Esophagus (tissue), 2 donors: ENCODE measurements around the gene PREB. TPM values are rescaled to one million over a fixed set of nuclear protein-coding genes. Genes with fewer than 3 reads are reported as not detected.

Experiments
- H3K27ac ChIP-seq, 2 donors: one replicate each; pipeline ENCODE4 v1.5.1; 2013; ENCODE audit warnings: low read depth in 2 of 2, mild to moderate bottlenecking in 2 of 2, inconsistent platforms in 1 of 2, low read length in 1 of 2, moderate library complexity in 1 of 2
- H3K27me3 ChIP-seq, 2 donors: one replicate each; pipeline ENCODE4 v1.6.1; 2013; ENCODE audit warnings: low read length in 2 of 2, control low read depth in 1 of 2, mild to moderate bottlenecking in 1 of 2; ENCODE audit not compliant: insufficient read depth in 2 of 2, control insufficient read depth in 1 of 2
- H3K36me3 ChIP-seq, 2 donors: one replicate each; pipeline ENCODE4 v1.6.1; 2013; ENCODE audit warnings: low read length in 1 of 2; ENCODE audit not compliant: control insufficient read depth in 2 of 2, insufficient read depth in 2 of 2
- H3K4me1 ChIP-seq, 2 donors: one replicate each; pipeline ENCODE4 v1.6.1; 2013; ENCODE audit warnings: low read length in 1 of 2; ENCODE audit not compliant: control insufficient read depth in 2 of 2, insufficient read depth in 2 of 2
- H3K4me3 ChIP-seq, 2 donors: one replicate each; pipeline ENCODE4 v1.5.1; 2013; ENCODE audit warnings: low read length in 2 of 2, mild to moderate bottlenecking in 2 of 2, low read depth in 1 of 2, moderate library complexity in 1 of 2
- H3K9me3 ChIP-seq, 2 donors: one replicate each; pipeline ENCODE4 v1.6.1; 2013; ENCODE audit warnings: mild to moderate bottlenecking in 2 of 2, low read depth in 1 of 2, low read length in 1 of 2, moderate library complexity in 1 of 2; ENCODE audit not compliant: control insufficient read depth in 2 of 2, insufficient read depth in 1 of 2
- WGBS, 2 donors: extraction: QIAGEN DNeasy Blood & Tissue Kit; methylation state at CpG; one replicate each; pipeline ENCODE4 v1.1.7; 2013; 5-methylcytosine and 5-hydroxymethylcytosine counted together
- polyA plus RNA-seq, 2 donors: library from polyadenylated mRNA; stranded (reverse); fragments of 200-250 nt; gene quantifications; one replicate each; pipeline ENCODE4 v1.2.3, GENCODE V29; 2013
- donor health status: healthy with polysubstance abuse.
- donor health status: Bipolar disorder and iron deficiency.

PREB gene
- polyA plus RNA-seq, 2 donors: 24.1 to 29.7 TPM

GRCh38 chr2:27152796-27153464, 18.5 kb upstream of the PREB start:
- no peak overlapping the region for H3K4me3 ChIP-seq
- 57 to 64% methylated on average over 2 of the region's 2 CpGs for WGBS, 2 donors
- no peak overlapping the region for H3K27ac ChIP-seq
- no peaks in the 10 kb centered on the region for H3K36me3 ChIP-seq
- H3K27me3 ChIP-seq: no peaks in the 10 kb centered on the region
- no peaks in the 10 kb centered on the region for H3K9me3 ChIP-seq
- H3K4me1 ChIP-seq: no peaks in the 10 kb centered on the region

- H3K36me3 ChIP-seq: no peaks in the 10 kb centered on the region
- H3K9me3 ChIP-seq: no peaks in the 10 kb centered on the region
- WGBS, 2 donors: 88 to 90% methylated on average over 8 of the region's 8 CpGs
- no peaks in the 10 kb centered on the region for H3K27me3 ChIP-seq
- H3K4me1 ChIP-seq: no peaks in the 10 kb centered on the region
- H3K27ac ChIP-seq: no peak overlapping the region
- no peak overlapping the region for H3K4me3 ChIP-seq
Observed at GRCh38 chr2:27152102-27152795, 17.8 kb upstream of the PREB start.

GRCh38 chr2:27150639-27151230, 16.3 kb upstream of the PREB start:
- H3K4me3 ChIP-seq: no peak overlapping the region
- no peaks in the 10 kb centered on the region for H3K27me3 ChIP-seq
- 81 to 87% methylated on average over 8 of the region's 8 CpGs for WGBS, 2 donors
- H3K36me3 ChIP-seq: no peaks in the 10 kb centered on the region
- no peaks in the 10 kb centered on the region for H3K9me3 ChIP-seq
- no peak overlapping the region for H3K27ac ChIP-seq
- H3K4me1 ChIP-seq: no peaks in the 10 kb centered on the region

- 90 to 93% methylated on average over 29 of the region's 29 CpGs for WGBS, 2 donors
- H3K4me3 ChIP-seq: no peak overlapping the region
- no peak overlapping the region for H3K27ac ChIP-seq
Observed at GRCh38 chr2:27149570-27150405, 15.4 kb upstream of the PREB start.

GRCh38 chr2:27148801-27149439, 14.5 kb upstream of the PREB start, which contains the start of gene TCF23:
Gene TCF23, plus strand, starts transcription at chr2:27149004. Its CDS starts 130 bp downstream, at chr2:27149134.
- no peaks in the 10 kb centered on the region for H3K36me3 ChIP-seq
- H3K9me3 ChIP-seq: no peaks in the 10 kb centered on the region
- no peak within 1 kb of the TSS for H3K27ac ChIP-seq
- no peak within 1 kb of the TSS for H3K4me3 ChIP-seq
- no peaks in the 10 kb centered on the region for H3K27me3 ChIP-seq
- 66 to 73% methylated on average over 12 of the region's 12 CpGs for WGBS, 2 donors
- H3K4me1 ChIP-seq: no peaks in the 10 kb centered on the region

More at GRCh38 chr2:27149570-27150405, 15.4 kb upstream of the PREB start:
- Histone ChIP-seq H3K4me1 (no peaks in the 10 kb centered on the region), H3K27me3 (no peaks in the 10 kb centered on the region), H3K9me3 (no peaks in the 10 kb centered on the region), H3K36me3 (no peaks in the 10 kb centered on the region)

- Histone ChIP-seq H3K4me1 (no peaks in the 10 kb centered on the region), H3K27me3 (no peaks in the 10 kb centered on the region), H3K9me3 (no peaks in the 10 kb centered on the region), H3K4me3 (no peak overlapping the region), H3K36me3 (no peaks in the 10 kb centered on the region), H3K27ac (no peak overlapping the region)
- WGBS, 2 donors: 88 to 94% methylated on average over 8 of the region's 8 CpGs
Observed at GRCh38 chr2:27147935-27148334, 13.5 kb upstream of the PREB start.

GRCh38 chr2:27145682-27146081, 11.2 kb upstream of the PREB start:
- no peaks in the 10 kb centered on the region for H3K9me3 ChIP-seq
- no peaks in the 10 kb centered on the region for H3K4me1 ChIP-seq
- H3K4me3 ChIP-seq: no peak overlapping the region
- H3K27me3 ChIP-seq: no peaks in the 10 kb centered on the region
- WGBS, 2 donors: 73 to 82% methylated on average over 2 of the region's 2 CpGs
- no peaks in the 10 kb centered on the region for H3K36me3 ChIP-seq
- H3K27ac ChIP-seq: no peak overlapping the region

- no peak overlapping the region for H3K27ac ChIP-seq
- WGBS, 2 donors: 38 to 40% methylated on average over 1 of the region's 1 CpG
- H3K4me3 ChIP-seq: no peak overlapping the region
- H3K4me1 ChIP-seq: no peaks in the 10 kb centered on the region
- H3K27me3 ChIP-seq: no peaks in the 10 kb centered on the region
- no peaks in the 10 kb centered on the region for H3K9me3 ChIP-seq
- H3K36me3 ChIP-seq: no peaks in the 10 kb centered on the region
Observed at GRCh38 chr2:27143285-27143684, 8.8 kb upstream of the PREB start.

GRCh38 chr2:27139310-27139709, 4.9 kb upstream of the PREB start, which contains the start of gene PRR30:
Gene PRR30, minus strand, starts transcription at chr2:27139410. Its CDS starts 1,081 bp downstream, at chr2:27138329.
- WGBS, 2 donors: 76 to 81% methylated on average over 4 of the region's 4 CpGs
- Histone ChIP-seq H3K9me3 (no peaks in the 10 kb centered on the region), H3K27me3 (no peaks in the 10 kb centered on the region), H3K27ac (no peak within 1 kb of the TSS), H3K36me3 (no peaks in the 10 kb centered on the region), H3K4me3 (no peak within 1 kb of the TSS), H3K4me1 (no peaks in the 10 kb centered on the region)
